ENCODE measurements around the gene UNC5B.

The UNC5B gene

GRCh38 chr10:71239131-71239915 lies 27.0 kb downstream of the UNC5B start:
- Histone ChIP-seq H3K4me1 (peaks cover 77 to 97% (median 93%) of the 10 kb centered on the region in 10 experiments), H3K9ac (no peak overlapping the region), H3K27me3 (peaks cover 0 to 59% (median 21%) of the 10 kb centered on the region in 11 experiments; a peak in 13 of 22 replicates), H3K36me3 (no peaks in the 10 kb centered on the region), H4K20me1 (peaks cover 0 to 59% (median 33%) of the 10 kb centered on the region in 11 experiments; a peak in 15 of 22 replicates), H3K4me3 (no peak overlapping the region), H3K27ac (no peak overlapping the region), H3K9me3 (replicated peaks in 1 of 11) (no peaks in the 10 kb centered on the region), H3K4me2 (peak overlapping the region; percentile 73 to 96 (median 85); a peak in 20 of 22 replicates)
- TF ChIP-seq Cebpa-rat (IDR thresholded peaks at IDR 0.05): no peak

GRCh38 chr10:71239946-71240795 lies 27.8 kb downstream of the UNC5B start:
- TF ChIP-seq Cebpa-rat (IDR thresholded peaks at IDR 0.05): no peak
- Histone ChIP-seq H3K27me3 (peaks cover 0 to 68% (median 21%) of the 10 kb centered on the region in 11 experiments; a peak in 13 of 22 replicates), H3K9me3 (replicated peaks in 1 of 11) (no peaks in the 10 kb centered on the region), H4K20me1 (peaks cover 0 to 63% (median 30%) of the 10 kb centered on the region in 11 experiments; a peak in 16 of 22 replicates), H3K36me3 (no peaks in the 10 kb centered on the region), H3K4me3 (peak overlapping the region in 2 of 10 experiments; percentile 10 to 20; a peak in 1 of 20 replicates), H3K9ac (peak overlapping the region in 4 of 11 experiments; percentile 13 to 37 (median 18); a peak in 5 of 22 replicates), H3K4me1 (peaks cover 77 to 97% (median 93%) of the 10 kb centered on the region in 10 experiments), H3K27ac (peak overlapping the region in 3 of 11 experiments; percentile 4 to 39 (median 35); a peak in 4 of 22 replicates), H3K4me2 (peak overlapping the region; percentile 73 to 96 (median 85))

GRCh38 chr10:71241114-71241829 lies 28.9 kb downstream of the UNC5B start:
- Histone ChIP-seq H3K9me3 (replicated peaks in 1 of 11) (no peaks in the 10 kb centered on the region), H3K27me3 (peaks cover 0 to 61% (median 20%) of the 10 kb centered on the region in 11 experiments; a peak in 14 of 22 replicates), H3K27ac (peak overlapping the region in 2 of 11 experiments; percentile 4 to 35; a peak in 3 of 22 replicates), H3K4me2 (peak overlapping the region; percentile 73 to 96 (median 85)), H4K20me1 (peaks cover 0 to 63% (median 34%) of the 10 kb centered on the region in 11 experiments; a peak in 14 of 22 replicates), H3K9ac (peak overlapping the region in 2 of 11 experiments; percentile 23 to 37; a peak in 4 of 22 replicates), H3K4me3 (no peak overlapping the region), H3K4me1 (peaks cover 69 to 99% (median 93%) of the 10 kb centered on the region in 10 experiments), H3K36me3 (no peaks in the 10 kb centered on the region)
- no peak for TF ChIP-seq Cebpa-rat (IDR thresholded peaks at IDR 0.05)

- Histone ChIP-seq H3K9me3 (replicated peaks in 1 of 11) (no peaks in the 10 kb centered on the region), H3K4me3 (no peak overlapping the region), H3K36me3 (no peaks in the 10 kb centered on the region), H3K27me3 (peaks cover 0 to 53% (median 15%) of the 10 kb centered on the region in 11 experiments; a peak in 13 of 22 replicates), H3K4me1 (peaks cover 75 to 100% (median 96%) of the 10 kb centered on the region in 10 experiments), H3K9ac (peak overlapping the region in 3 of 11 experiments; percentile 20 to 52 (median 23); a peak in 4 of 22 replicates), H4K20me1 (peaks cover 0 to 59% (median 40%) of the 10 kb centered on the region in 11 experiments; a peak in 14 of 22 replicates), H3K4me2 (peak overlapping the region; percentile 73 to 96 (median 85)), H3K27ac (no peak overlapping the region; a peak in 1 of 22 replicates)
- no peak for TF ChIP-seq Cebpa-rat (IDR thresholded peaks at IDR 0.05)
These were observed 29.7 kb downstream of the UNC5B start for GRCh38 chr10:71241830-71242621.

- H3K4me3 ChIP-seq: no peak overlapping the region
- H3K9ac ChIP-seq: peak overlapping the region in 1 of 11 experiments; percentile 52; a peak in 2 of 22 replicates
- no peaks in the 10 kb centered on the region for H3K9me3 ChIP-seq (replicated peaks in 1 of 11)
- H3K27ac ChIP-seq: no peak overlapping the region
- H4K20me1 ChIP-seq: peaks cover 0 to 55% (median 36%) of the 10 kb centered on the region in 11 experiments; a peak in 14 of 22 replicates
- H3K36me3 ChIP-seq: no peaks in the 10 kb centered on the region
- H3K27me3 ChIP-seq: peaks cover 0 to 47% (median 12%) of the 10 kb centered on the region in 11 experiments; a peak in 13 of 22 replicates
- no peak for TF ChIP-seq Cebpa-rat (IDR thresholded peaks at IDR 0.05)
- peaks cover 76 to 98% (median 94%) of the 10 kb centered on the region in 10 experiments for H3K4me1 ChIP-seq
- H3K4me2 ChIP-seq: peak overlapping the region; percentile 73 to 96 (median 85)
These were observed 30.2 kb downstream of the UNC5B start for GRCh38 chr10:71242622-71243009.

- H3K27me3 ChIP-seq: peaks cover 0 to 35% (median 0%) of the 10 kb centered on the region in 11 experiments; a peak in 7 of 22 replicates
- H3K4me1 ChIP-seq: peaks cover 79 to 90% (median 86%) of the 10 kb centered on the region in 10 experiments
- peak overlapping the region; percentile 63 to 96 (median 85) for H3K4me2 ChIP-seq
- H3K36me3 ChIP-seq: no peaks in the 10 kb centered on the region
- H3K9me3 ChIP-seq (replicated peaks in 1 of 11): no peaks in the 10 kb centered on the region
- peak in 5 of 11 experiments; percentile 7 to 64 (median 58); a peak in 4 of 22 replicates for TF ChIP-seq Cebpa-rat (IDR thresholded peaks at IDR 0.05)
- peaks cover 0 to 59% (median 36%) of the 10 kb centered on the region in 11 experiments; a peak in 14 of 22 replicates for H4K20me1 ChIP-seq
- no peak overlapping the region for H3K27ac ChIP-seq
- H3K4me3 ChIP-seq: no peak overlapping the region
- 0 out of 22 replicates have a peak overlapping the region, but pooled peaks of 1 of the 11 experiments have one; percentile 7 for H3K9ac ChIP-seq
These were observed 31.5 kb downstream of the UNC5B start for GRCh38 chr10:71243756-71244395.

All from BLaER1 treated with 17β-estradiol and CSF1 and Interleukin-3, amounts not matched to agents 10 nM and 100 nM (cell line).